MM.1S (cell line): ENCODE results near the gene LNPEP.

Experiments
- EZH2phosphoT487 ChIP-seq: fragments of 300-600 bp; sonication (generic); IDR thresholded peaks from 2 replicates; pipeline ENCODE4 v1.6.1; 2018; ENCODE audit warnings: antibody characterized with exemption, low read length
- TF ChIP-seq, protein P1 (sequence below): fragments of 300-600 bp; sonication (generic); IDR thresholded peaks from 2 replicates; pipeline ENCODE4 v1.5.1; 2016; ENCODE audit warnings: antibody characterized with exemption, low read length, mixed read lengths

DNA sequence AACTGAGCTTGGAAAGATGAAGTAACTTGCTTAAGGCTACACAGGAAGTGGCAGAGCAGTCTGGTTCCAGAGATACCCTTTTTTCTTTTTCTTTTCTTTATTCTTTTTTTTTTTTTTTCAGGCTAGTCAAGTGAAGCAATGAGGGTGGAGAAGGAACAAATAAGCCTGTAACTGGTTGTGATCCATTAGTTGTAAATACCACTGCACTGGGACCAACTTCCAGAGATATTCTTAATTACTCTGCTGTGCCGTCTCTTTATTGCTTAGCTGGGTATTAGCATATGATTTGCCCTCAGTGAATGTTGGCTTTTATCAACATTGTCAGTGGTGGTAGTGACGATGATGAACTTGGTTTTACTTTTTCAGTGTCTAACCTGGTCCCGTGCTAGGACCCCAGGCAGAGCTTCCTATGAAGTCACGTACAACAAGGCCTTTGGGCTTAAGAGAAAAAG, 26.7 kb downstream of the LNPEP start:
- TF ChIP-seq, protein P1, sequence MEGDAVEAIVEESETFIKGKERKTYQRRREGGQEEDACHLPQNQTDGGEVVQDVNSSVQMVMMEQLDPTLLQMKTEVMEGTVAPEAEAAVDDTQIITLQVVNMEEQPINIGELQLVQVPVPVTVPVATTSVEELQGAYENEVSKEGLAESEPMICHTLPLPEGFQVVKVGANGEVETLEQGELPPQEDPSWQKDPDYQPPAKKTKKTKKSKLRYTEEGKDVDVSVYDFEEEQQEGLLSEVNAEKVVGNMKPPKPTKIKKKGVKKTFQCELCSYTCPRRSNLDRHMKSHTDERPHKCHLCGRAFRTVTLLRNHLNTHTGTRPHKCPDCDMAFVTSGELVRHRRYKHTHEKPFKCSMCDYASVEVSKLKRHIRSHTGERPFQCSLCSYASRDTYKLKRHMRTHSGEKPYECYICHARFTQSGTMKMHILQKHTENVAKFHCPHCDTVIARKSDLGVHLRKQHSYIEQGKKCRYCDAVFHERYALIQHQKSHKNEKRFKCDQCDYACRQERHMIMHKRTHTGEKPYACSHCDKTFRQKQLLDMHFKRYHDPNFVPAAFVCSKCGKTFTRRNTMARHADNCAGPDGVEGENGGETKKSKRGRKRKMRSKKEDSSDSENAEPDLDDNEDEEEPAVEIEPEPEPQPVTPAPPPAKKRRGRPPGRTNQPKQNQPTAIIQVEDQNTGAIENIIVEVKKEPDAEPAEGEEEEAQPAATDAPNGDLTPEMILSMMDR: no peak
- TF ChIP-seq EZH2phosphoT487: no peak
